GM18511 (cell line): ENCODE data around the gene CUL9.
"Not testable (repeated sequence)": the region's sequence is repeated elsewhere in the genome, so short reads cannot be mapped to it uniquely, and the experiment has no call there.

Experiments used
- ATAC-seq: cut with Tn5 transposase; IDR thresholded peaks from one replicate; pipeline ENCODE4 v1.9.1; 2021; ENCODE audit warnings: mild to moderate bottlenecking, moderate library complexity; ENCODE audit not compliant: unreplicated experiment

Gene CUL9

GRCh38 chr6:43181942-43182860 is at the start of gene CUL9:
Gene CUL9, plus strand, starts transcription at chr6:43182196. Its CDS starts 2,115 bp downstream, at chr6:43184311.
- ATAC-seq = peak; percentile 94

- ATAC-seq = no peak
Observed at GRCh38 chr6:43138267-43138666, 43.7 kb upstream of the CUL9 start.

GRCh38 chr6:43139973-43140372 is 42.0 kb upstream of the CUL9 start:
- ATAC-seq = not testable (repeated sequence)

GRCh38 chr6:43141644-43142043 is 40.4 kb upstream of the CUL9 start:
- no peak for ATAC-seq

GRCh38 chr6:43142101-43142500 is 39.9 kb upstream of the CUL9 start:
- ATAC-seq = no peak

DNA sequence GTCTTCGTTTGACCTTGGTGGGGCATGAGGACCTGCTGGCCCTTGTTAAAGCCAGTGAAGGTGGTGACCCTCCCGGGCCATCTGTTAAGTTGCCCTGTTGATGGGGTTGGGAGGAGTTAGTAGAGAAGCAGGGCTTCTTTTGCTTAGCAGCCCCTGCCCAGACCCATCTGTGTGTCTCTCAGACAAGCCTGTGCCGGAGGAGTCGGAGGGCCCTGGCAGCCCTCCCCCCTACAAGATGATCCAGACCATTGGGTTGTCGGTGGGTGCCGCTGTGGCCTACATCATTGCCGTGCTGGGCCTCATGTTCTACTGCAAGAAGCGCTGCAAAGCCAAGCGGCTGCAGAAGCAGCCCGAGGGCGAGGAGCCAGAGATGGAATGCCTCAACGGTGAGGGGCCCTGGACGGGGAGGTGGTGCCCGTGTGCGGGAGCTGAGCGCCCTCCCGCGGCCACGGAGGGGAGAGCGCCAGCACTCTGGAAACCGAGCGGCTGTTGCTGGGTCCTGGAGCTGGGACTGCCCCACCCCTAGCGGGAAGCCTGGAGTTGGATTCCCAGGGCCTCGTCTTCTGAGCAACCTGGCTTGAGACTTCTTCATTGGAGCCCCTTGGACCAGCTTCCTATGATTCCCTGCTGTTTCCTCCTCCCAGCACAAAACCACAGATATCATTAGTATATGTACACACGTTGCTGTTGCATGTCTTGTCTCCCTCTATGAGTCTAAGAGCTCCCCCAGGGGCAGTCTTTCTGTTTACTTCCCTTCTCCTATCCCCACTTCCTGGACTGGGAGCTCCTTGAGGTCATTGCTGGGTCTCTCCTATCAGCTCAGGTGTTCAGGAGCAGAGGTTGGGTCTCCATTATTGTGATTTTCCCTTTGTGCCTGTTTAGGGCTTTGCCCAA is 38.5 kb upstream of the CUL9 start:
- peak; percentile 75 for ATAC-seq

GRCh38 chr6:43144879-43145278 is 37.1 kb upstream of the CUL9 start:
- ATAC-seq = no peak

DNA sequence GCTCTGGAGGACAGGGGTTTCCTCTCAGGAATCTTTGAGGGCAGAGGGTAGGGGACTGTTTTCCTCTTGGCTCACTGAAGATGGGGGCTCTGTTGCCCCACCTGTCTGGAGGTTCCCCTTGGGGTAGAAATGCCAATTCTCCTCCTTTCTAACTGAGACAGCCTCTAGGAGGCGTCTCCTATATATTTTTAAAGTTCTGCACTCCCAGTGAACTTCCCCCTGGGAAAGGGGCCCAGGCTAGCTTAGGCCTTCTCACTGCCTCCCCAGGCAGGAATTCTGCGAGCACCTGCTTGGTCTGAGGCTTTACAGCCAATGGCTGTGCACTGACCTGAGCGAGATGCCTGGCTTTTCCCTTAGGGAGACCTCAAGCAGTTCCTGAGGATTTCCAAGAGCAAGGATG is 35.7 kb upstream of the CUL9 start:
- no peak for ATAC-seq

GRCh38 chr6:43146709-43147688 is 35.0 kb upstream of the CUL9 start:
- no peak for ATAC-seq

GRCh38 chr6:43147691-43148477 is 34.1 kb upstream of the CUL9 start:
- no peak for ATAC-seq

- ATAC-seq = no peak
Observed at GRCh38 chr6:43149265-43149664, 32.7 kb upstream of the CUL9 start.

DNA sequence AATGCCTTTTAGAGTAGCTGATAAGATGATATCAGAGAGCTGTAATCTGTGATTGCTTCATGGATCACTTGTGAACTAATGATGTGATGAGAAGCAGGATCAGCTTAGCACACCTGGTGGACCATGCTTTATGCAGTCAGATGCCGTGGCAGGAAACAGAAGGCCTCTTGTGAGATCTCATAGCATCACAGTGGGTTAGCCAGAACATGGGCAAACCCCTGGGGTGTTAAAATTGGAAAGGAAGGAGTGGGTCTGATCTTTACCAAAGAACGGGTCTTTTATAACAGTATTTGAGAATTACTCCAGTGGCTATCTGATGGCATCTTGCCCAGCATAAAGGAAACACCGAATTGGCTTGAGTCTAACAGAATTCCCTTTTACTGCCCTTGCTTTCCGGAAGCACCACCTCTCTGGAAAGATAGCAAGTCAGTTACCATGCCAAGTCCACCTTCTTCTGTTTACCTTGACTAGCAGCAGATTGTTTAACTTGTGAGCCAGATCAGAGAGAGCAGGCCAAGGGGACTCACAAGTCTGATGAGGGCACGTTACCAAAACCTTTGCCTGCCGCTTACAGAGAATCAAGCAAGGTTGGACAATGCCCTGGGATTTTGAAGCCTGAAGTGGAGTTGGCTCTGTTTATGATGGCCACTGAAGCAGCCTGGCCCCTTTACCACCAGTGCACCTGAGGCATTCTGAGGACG is 31.8 kb upstream of the CUL9 start:
- ATAC-seq = no peak

GRCh38 chr6:43159599-43159998 is 22.4 kb upstream of the CUL9 start:
- no peak for ATAC-seq

DNA sequence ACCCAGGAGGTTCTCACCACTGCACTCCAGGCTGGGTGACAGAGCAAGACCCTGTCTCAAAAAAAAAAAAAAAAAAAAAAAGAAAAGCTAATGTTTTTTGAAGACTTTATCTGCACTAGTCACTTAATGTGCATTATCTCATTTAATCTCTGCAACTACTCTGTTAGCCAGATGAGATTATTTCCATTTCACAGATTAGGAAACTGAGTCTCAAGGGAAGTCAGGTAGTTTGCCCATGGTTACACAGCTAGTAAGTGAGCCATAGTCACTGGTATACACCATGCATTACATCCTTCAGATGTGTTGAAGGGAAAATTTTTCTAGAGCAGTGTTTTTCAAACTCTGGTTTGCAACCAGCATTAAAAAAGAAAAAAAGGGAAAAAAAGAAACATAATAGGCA is 18.1 kb upstream of the CUL9 start:
- no peak for ATAC-seq

GRCh38 chr6:43170417-43170930 is 11.5 kb upstream of the CUL9 start:
- no peak for ATAC-seq

DNA sequence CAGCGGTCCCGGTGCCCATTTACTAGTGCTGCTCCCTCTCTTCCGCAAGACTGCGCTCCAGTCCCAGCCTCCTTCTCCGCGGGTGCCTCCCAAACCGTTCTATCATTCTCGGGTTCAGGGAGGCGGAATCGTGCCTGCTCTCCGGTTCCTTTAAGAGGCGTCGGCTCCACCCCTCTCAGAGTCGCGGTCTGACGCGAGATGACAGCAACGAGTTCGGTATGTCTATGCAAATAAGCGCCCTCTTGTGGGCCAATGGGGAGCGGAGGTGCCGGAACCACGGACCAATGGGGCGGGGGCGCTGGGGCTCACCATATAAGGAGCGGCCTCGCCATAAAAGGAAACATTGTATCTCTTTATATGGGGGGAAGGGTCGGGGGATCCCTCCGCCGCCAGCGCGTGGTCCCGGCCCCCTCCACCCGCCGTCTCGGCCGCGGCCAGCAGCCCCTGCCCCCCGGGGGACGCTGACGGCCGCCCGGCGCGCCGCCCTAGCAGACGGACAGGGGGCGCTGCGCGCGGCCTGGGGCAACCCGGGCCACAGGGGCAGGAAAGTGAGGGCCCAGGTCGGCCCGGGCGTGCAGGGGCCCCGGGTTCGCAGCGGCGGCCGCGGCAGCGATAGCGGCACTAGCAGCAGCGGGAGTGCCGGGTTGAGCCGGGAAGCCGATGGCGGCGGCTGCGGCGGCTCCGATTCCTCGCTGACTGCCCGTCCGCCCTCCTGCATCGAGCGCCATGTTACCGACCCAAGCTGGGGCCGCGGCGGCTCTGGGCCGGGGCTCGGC is 10.9 kb upstream of the CUL9 start, which contains the start of gene SRF:
SRF (plus strand) TSS at position 339 of the 776 bp plus-strand sequence; CDS start at position 727, 388 bp downstream.
- peak; percentile 61 for ATAC-seq

- no peak for ATAC-seq
Observed at GRCh38 chr6:43171707-43172103, 10.3 kb upstream of the CUL9 start.
